ENCODE data around the gene TBCE. TPM values are rescaled to one million over a fixed set of nuclear protein-coding genes. Genes with fewer than 3 reads are reported as not detected.

The TBCE gene
- total and polyA plus RNA-seq, 9 of the 15 experiments (the other 6 are each of a cell fraction or from before 2014, with no cell fraction given): 52.6 to 92.1 (median 82.1) TPM

- TF ChIP-seq STAT5A (IDR thresholded peaks at IDR 0.05; ENCODE audit: borderline replicate concordance, low read length) (no peak), SIX5 (IDR thresholded peaks at IDR 0.05; ENCODE audit: borderline replicate concordance in 1 of 2, insufficient read depth in 1 of 2, low read depth in 1 of 2, low read length in 2 of 2) (no peak), ZNF75A (CRISPR knock-in tag; IDR thresholded peaks at IDR 0.05) (no peak), KAT2B (IDR thresholded peaks at IDR 0.05; ENCODE audit: low read depth, low read length) (no peak), ARID1B (IDR thresholded peaks at IDR 0.05) (no peak)
These were observed 119.1 kb downstream of the TBCE start (continued) for GRCh38 chr1:235486321-235486720.

GRCh38 chr1:235491644-235492043, 124.4 kb downstream of the TBCE start:
- Histone ChIP-seq H2AFZ (ENCODE audit: low read depth, low read length) (no peak overlapping the region), H3K4me2 (ENCODE audit: insufficient read depth, low read length) (no peak overlapping the region), H3K4me1 (replicated peaks in 1 of 2; ENCODE audit: control insufficient read depth in 2 of 2, insufficient read depth in 2 of 2, low read length in 2 of 2) (peaks cover 0 to 6% of the 10 kb centered on the region in 2 experiments; a peak in 2 of 5 replicates), H4K20me1 (replicated peaks; ENCODE audit: control insufficient read depth, insufficient read depth, low read length) (no peaks in the 10 kb centered on the region), H3K27ac (ENCODE audit: extremely low read depth, low read depth, low read length) (no peak overlapping the region), H3K27me3 (ENCODE audit: control insufficient read depth in 2 of 2, insufficient read depth in 2 of 2, low read length in 2 of 2) (no peaks in the 10 kb centered on the region), H3K4me3 (no peak overlapping the region), H3K36me3 (ENCODE audit: control insufficient read depth, insufficient read depth, low read length) (peaks cover 76% of the 10 kb centered on the region), H3K79me2 (ENCODE audit: control insufficient read depth, insufficient read depth, low read length) (peaks cover under 1% of the 10 kb centered on the region; the same call in 1 of the 3 replicates), H3K9ac (ENCODE audit: insufficient read depth in 1 of 2, low read depth in 2 of 2, low read length in 2 of 2) (peak overlapping the region in 1 of 2 experiments; percentile 49; a peak in 1 of 4 replicates), H3K9me1 (ENCODE audit: control insufficient read depth, insufficient read depth, low read length) (no peaks in the 10 kb centered on the region), H3K9me3 (replicated peaks; ENCODE audit: control insufficient read depth, insufficient read depth, low read depth, low read length) (no peaks in the 10 kb centered on the region)
- no peak for FAIRE-seq
- ATAC-seq: peak; percentile 17; the same call in 2 of the 3 replicates
- TF ChIP-seq ZNF778 (CRISPR knock-in tag; IDR thresholded peaks at IDR 0.05) (no peak), MNT (conservative IDR thresholded peaks at IDR 0.05) (no peak), ZBTB12 (CRISPR knock-in tag; IDR thresholded peaks at IDR 0.05) (no peak), PCBP1 (IDR thresholded peaks at IDR 0.05; ENCODE audit: low read depth, low read length, poor library complexity, severe bottlenecking) (no peak), TAF15 (IDR thresholded peaks at IDR 0.05; ENCODE audit: low read depth, low read length) (no peak), NCOA2 (IDR thresholded peaks at IDR 0.05; ENCODE audit: partially characterized antibody in 2 of 2) (no peak)
- in situ Hi-C loops (cut with MboI) (no loop called here), intact Hi-C loops (cut with micrococcal nuclease) (no loop called here)
- no TSS peak for BruUV-seq (replicated peaks)
- CTCF ChIA-PET (ENCODE audit: low intra/inter-chr PET ratio): interaction anchor here (0.6 kb wide), 1 partner anchor 273 kb away, joined by 3 read pairs; no protein-coding TSS in a partner anchor
- WGBS (ENCODE audit: insufficient coverage, low coverage, missing lambda C conversion rate): 90% methylated on average over 3 of the region's 3 CpGs
- POLR2A ChIA-PET: no interaction called here
- no peak for DNase-seq (ENCODE audit: extremely low read depth in 1 of 4, low spot score in 3 of 4)
